AML-193 (cell line): ENCODE results near the gene KIAA0408.
"Not testable (repeated sequence)": the region's sequence is repeated elsewhere in the genome, so short reads cannot be mapped to it uniquely, and the experiment has no call there.

Experiments
- DNase-seq, 2 experiments: peaks; one replicate each; lab custom pipeline; 2025; lab: John Stamatoyannopoulos, UW

KIAA0408 gene

GRCh38 chr6:127412016-127412415 lies 47.2 kb downstream of the KIAA0408 start:
- not testable (repeated sequence) for DNase-seq
